Measurements from ENCODE around the gene CCDC90B.

The CCDC90B gene

DNA sequence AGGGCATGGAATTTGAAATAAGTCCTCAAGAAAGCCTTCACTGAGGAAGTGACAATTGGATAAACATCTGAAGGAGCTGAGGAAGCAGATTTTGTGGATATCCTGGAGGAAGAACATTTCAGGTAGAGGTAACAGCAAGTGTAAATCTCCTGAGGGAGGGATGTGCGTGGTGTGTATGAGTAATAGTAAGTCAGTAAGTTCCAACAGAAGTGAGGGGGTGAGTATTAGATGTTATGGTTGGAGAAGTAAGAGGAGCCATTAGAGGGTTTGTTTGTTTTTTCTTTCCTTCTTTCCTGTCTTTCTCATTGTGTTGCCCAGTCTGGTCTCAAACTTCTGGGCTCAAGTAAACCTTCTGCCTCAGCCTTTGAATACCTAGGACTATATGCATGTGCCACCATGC is 63.7 kb downstream of the CCDC90B start:
- DNase-seq = no peak

DNA sequence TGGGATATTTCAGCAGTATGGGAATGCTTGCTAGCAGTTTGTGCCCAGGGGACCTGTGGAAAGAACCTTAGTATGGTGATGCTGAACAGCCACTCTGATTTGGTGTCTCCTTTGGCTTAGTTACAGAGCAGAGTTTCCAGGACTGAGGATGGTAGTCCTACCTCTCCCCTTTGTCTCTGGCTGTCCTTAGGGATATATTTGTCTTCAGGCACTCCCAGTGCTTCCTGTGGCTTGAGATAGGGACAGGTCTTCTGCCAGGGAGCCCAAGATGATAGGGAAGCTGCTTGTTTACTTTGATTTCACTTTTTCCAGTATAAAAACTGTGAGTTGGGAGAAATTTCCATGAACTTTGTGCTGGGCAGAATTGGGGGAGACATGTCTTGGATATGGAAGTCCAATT is 64.5 kb downstream of the CCDC90B start:
- DNase-seq = no peak

DNA sequence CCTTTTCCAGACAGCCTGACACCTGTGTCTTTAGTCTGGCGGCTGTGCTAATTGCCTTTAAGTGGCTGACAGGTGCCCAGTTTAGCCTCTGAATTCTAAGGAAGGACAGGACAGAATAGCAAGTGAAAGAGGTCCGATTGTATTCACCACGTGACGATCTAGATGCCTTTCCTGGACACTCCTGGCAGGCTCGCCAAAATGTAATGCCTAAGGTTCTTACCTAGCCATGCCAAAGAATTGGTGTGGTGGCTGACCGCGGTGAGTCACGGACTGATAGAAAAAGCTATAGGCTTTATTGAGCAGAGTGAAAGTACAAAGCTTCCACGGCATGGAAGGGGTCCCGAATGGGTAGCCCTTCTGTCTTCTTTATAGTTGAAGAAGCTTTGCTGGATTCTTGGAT is 65.9 kb downstream of the CCDC90B start:
- DNase-seq = no peak

DNA sequence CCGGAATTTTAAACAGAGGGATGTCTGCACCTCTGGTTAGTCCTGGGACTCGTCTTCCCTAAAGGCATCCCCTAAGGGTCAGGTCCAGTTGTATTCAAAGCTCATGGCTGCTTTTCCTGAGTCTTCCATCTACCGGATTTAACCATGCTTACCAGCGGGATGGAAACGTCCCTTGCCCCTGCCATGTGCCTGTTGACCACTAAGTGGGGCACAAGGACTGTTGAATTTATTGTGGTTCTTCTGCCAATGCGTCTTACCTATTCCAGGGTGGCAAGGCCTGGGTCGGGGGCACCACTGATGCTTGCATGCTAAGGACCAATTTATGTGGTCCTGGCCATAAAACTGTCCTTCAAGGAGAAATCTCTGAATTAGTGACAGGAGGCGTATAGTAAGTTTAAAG is 67.1 kb downstream of the CCDC90B start:
- no peak for DNase-seq
